ENCODE results near the gene FBXO24. TPM values are rescaled to one million over a fixed set of nuclear protein-coding genes. Genes with fewer than 3 reads are reported as not detected.

FBXO24 gene
- total and polyA plus RNA-seq, 9 of the 15 experiments (the other 6 are each of a cell fraction or from before 2014, with no cell fraction given), result 0.17 to 0.95 (median 0.50) TPM

DNA sequence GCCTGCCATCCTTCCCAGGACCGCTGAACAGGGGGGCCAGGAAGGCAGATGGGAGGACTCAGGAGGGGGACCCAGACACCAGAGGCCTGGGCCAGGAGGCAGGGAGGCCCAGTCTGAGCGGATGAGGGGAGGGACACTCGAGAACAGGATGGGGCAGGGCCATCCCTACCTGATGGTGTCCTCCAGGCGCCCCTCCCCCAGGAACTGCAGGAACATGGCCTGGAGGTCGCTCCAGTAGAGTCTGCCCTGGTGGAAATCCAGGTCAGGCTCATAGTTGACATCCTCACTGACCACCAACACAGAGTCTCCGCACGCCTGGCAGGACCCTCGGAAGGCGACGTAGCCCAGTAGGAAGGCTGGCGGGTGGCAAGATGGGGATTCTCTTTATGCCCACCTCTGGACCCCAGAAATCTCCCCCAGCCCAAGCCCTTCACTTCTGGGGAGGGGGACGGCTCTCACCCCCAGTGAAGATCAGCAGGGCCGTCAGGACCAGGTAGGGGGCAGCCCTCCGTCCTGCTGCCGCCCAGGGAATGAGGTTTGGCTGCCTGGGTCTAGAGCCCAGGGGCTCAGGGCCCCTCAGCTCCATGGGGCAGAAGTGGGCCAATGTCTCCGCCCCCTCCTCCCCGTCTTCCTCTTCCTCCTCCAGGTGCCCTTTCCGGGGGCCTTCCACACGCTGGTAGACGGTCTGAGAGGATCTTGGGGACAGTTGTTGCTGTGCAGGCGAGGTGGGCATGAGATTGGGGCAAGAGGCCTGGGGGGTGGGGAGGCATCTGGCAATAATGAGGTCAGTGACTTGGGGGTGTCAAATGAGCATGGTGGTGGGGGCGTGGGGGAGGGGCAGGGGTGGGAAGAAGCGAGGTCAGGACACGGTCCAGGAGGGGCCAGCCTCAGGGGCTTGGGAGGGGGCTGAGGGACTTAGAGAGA, 54.7 kb downstream of the FBXO24 start:
- DNase-seq (ENCODE audit: extremely low read depth in 1 of 4, low spot score in 3 of 4), result peak; percentile 76 to 88 (median 86)
- CTCF ChIA-PET (ENCODE audit: low intra/inter-chr PET ratio), result no interaction called here
- ATAC-seq, result peak; percentile 61
- POLR2A ChIA-PET, result interaction anchor here (0.8 to 2.7 kb wide), 3 partner anchors 11 to 40 kb away, joined by 3 to 22 read pairs (median 6); no protein-coding TSS in a partner anchor
- Histone ChIP-seq H3K9me3 (replicated peaks; ENCODE audit: control insufficient read depth, insufficient read depth, low read depth, low read length) (no peaks in the 10 kb centered on the region), H3K27ac (ENCODE audit: extremely low read depth, low read depth, low read length) (peak overlapping the region; percentile 98), H3K9ac (ENCODE audit: insufficient read depth in 1 of 2, low read depth in 2 of 2, low read length in 2 of 2) (peak overlapping the region; percentile 92 to 94), H2AFZ (ENCODE audit: low read depth, low read length) (peak overlapping the region; percentile 44), H3K9me1 (ENCODE audit: control insufficient read depth, insufficient read depth, low read length) (no peaks in the 10 kb centered on the region), H3K4me1 (replicated peaks in 1 of 2; ENCODE audit: control insufficient read depth in 2 of 2, insufficient read depth in 2 of 2, low read length in 2 of 2) (peaks cover 25 to 41% of the 10 kb centered on the region in 2 experiments), H3K27me3 (ENCODE audit: control insufficient read depth in 2 of 2, insufficient read depth in 2 of 2, low read length in 2 of 2) (no peaks in the 10 kb centered on the region), H3K79me2 (ENCODE audit: control insufficient read depth, insufficient read depth, low read length) (peaks cover 57% of the 10 kb centered on the region), H3K4me2 (ENCODE audit: insufficient read depth, low read length) (peak overlapping the region; percentile 95), H3K36me3 (ENCODE audit: control insufficient read depth, insufficient read depth, low read length) (peaks cover 15% of the 10 kb centered on the region), H4K20me1 (replicated peaks; ENCODE audit: control insufficient read depth, insufficient read depth, low read length) (no peaks in the 10 kb centered on the region), H3K4me3 (peak overlapping the region; percentile 55)
- intact Hi-C loops (cut with micrococcal nuclease) (loop anchor here (1.0 to 5.0 kb wide), 2 partner anchors 33 to 52 kb away; partner anchors contain the start of genes GIGYF1 and GNB2), in situ Hi-C loops (cut with MboI) (no loop called here)
- under 1% methylated on average over 22 of the region's 24 CpGs for WGBS (ENCODE audit: insufficient coverage, low coverage, missing lambda C conversion rate)
- FAIRE-seq, result peak; percentile 29
- no TSS peak for BruUV-seq (replicated peaks)
- no peak for TF ChIP-seq KLF16 (IDR thresholded peaks at IDR 0.05)
- TF ChIP-seq ZNF311 (CRISPR knock-in tag; IDR thresholded peaks at IDR 0.05), result 0 out of 2 replicates have a peak, but pooled peaks have one; percentile 24
- TF ChIP-seq EHMT2 (IDR thresholded peaks at IDR 0.05), result no peak
- TF ChIP-seq HNRNPUL1 (IDR thresholded peaks at IDR 0.05; ENCODE audit: low read length), result no peak
- TF ChIP-seq, protein P1, sequence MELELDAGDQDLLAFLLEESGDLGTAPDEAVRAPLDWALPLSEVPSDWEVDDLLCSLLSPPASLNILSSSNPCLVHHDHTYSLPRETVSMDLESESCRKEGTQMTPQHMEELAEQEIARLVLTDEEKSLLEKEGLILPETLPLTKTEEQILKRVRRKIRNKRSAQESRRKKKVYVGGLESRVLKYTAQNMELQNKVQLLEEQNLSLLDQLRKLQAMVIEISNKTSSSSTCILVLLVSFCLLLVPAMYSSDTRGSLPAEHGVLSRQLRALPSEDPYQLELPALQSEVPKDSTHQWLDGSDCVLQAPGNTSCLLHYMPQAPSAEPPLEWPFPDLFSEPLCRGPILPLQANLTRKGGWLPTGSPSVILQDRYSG (tag; conservative IDR thresholded peaks at IDR 0.05; ENCODE audit: low read depth), result no peak
- TF ChIP-seq SLC30A9 (CRISPR knock-in tag; IDR thresholded peaks at IDR 0.05), result no peak
- no peak for TF ChIP-seq TCF7 (IDR thresholded peaks at IDR 0.05; ENCODE audit: borderline replicate concordance)
- no peak for TF ChIP-seq HDAC3 (IDR thresholded peaks at IDR 0.05; ENCODE audit: borderline replicate concordance, partially characterized antibody)
- TF ChIP-seq ZNF324 (CRISPR knock-in tag; IDR thresholded peaks at IDR 0.05), result no peak
- TF ChIP-seq, protein P2, sequence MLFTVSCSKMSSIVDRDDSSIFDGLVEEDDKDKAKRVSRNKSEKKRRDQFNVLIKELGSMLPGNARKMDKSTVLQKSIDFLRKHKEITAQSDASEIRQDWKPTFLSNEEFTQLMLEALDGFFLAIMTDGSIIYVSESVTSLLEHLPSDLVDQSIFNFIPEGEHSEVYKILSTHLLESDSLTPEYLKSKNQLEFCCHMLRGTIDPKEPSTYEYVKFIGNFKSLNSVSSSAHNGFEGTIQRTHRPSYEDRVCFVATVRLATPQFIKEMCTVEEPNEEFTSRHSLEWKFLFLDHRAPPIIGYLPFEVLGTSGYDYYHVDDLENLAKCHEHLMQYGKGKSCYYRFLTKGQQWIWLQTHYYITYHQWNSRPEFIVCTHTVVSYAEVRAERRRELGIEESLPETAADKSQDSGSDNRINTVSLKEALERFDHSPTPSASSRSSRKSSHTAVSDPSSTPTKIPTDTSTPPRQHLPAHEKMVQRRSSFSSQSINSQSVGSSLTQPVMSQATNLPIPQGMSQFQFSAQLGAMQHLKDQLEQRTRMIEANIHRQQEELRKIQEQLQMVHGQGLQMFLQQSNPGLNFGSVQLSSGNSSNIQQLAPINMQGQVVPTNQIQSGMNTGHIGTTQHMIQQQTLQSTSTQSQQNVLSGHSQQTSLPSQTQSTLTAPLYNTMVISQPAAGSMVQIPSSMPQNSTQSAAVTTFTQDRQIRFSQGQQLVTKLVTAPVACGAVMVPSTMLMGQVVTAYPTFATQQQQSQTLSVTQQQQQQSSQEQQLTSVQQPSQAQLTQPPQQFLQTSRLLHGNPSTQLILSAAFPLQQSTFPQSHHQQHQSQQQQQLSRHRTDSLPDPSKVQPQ (CRISPR knock-in tag; IDR thresholded peaks at IDR 0.05; ENCODE audit: borderline replicate concordance), result no peak
- TF ChIP-seq, protein P3, sequence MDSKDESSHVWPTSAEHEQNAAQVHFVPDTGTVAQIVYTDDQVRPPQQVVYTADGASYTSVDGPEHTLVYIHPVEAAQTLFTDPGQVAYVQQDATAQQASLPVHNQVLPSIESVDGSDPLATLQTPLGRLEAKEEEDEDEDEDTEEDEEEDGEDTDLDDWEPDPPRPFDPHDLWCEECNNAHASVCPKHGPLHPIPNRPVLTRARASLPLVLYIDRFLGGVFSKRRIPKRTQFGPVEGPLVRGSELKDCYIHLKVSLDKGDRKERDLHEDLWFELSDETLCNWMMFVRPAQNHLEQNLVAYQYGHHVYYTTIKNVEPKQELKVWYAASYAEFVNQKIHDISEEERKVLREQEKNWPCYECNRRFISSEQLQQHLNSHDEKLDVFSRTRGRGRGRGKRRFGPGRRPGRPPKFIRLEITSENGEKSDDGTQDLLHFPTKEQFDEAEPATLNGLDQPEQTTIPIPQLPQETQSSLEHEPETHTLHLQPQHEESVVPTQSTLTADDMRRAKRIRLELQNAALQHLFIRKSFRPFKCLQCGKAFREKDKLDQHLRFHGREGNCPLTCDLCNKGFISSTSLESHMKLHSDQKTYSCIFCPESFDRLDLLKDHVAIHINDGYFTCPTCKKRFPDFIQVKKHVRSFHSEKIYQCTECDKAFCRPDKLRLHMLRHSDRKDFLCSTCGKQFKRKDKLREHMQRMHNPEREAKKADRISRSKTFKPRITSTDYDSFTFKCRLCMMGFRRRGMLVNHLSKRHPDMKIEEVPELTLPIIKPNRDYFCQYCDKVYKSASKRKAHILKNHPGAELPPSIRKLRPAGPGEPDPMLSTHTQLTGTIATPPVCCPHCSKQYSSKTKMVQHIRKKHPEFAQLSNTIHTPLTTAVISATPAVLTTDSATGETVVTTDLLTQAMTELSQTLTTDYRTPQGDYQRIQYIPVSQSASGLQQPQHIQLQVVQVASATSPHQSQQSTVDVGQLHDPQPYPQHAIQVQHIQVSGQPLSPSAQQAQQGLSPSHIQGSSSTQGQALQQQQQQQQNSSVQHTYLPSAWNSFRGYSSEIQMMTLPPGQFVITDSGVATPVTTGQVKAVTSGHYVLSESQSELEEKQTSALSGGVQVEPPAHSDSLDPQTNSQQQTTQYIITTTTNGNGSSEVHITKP (IDR thresholded peaks at IDR 0.05; ENCODE audit: partially characterized antibody), result peak; percentile 32
- TF ChIP-seq, protein P4, sequence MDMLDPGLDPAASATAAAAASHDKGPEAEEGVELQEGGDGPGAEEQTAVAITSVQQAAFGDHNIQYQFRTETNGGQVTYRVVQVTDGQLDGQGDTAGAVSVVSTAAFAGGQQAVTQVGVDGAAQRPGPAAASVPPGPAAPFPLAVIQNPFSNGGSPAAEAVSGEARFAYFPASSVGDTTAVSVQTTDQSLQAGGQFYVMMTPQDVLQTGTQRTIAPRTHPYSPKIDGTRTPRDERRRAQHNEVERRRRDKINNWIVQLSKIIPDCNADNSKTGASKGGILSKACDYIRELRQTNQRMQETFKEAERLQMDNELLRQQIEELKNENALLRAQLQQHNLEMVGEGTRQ (CRISPR knock-in tag; IDR thresholded peaks at IDR 0.05), result no peak
- TF ChIP-seq ZNF780A (CRISPR knock-in tag; IDR thresholded peaks at IDR 0.05), result no peak
